A549 (cell line): Measurements from ENCODE around the gene ST3GAL5.

Source experiments
- CTCF ChIP-seq: fragments of >200 bp; sonication (Bioruptor Twin); formaldehyde crosslinking; IDR thresholded peaks from 3 replicates; pipeline ENCODE4 v1.5.1; 2016
- EHMT2 ChIP-seq: fragments of 200-600 bp; sonication (generic); IDR thresholded peaks from 2 replicates; pipeline ENCODE4 v1.6.1; 2016; ENCODE audit warnings: antibody characterized with exemption, low read depth, mild to moderate bottlenecking, moderate library complexity
- ESRRA ChIP-seq: fragments of 150-350 bp; IDR thresholded peaks from 2 replicates; pipeline ENCODE4 v1.6.1; 2014; ENCODE audit warnings: mild to moderate bottlenecking, low read length, borderline replicate concordance
- HMGXB4 ChIP-seq: fragments of 250-450 bp; sonication (Bioruptor Pico); IDR thresholded peaks from 2 replicates; pipeline ENCODE4 v1.5.0; 2021; ENCODE audit warnings: mild to moderate bottlenecking, moderate library complexity, borderline replicate concordance
- JUN ChIP-seq, 2 experiments: fragments of >200 bp; sonication (Bioruptor Twin); formaldehyde crosslinking; IDR thresholded peaks; 2 replicates in 1 of 2; 3 replicates in 1 of 2; pipeline ENCODE4 v1.6.1; 2016 to 2017
- MAX ChIP-seq: IDR thresholded peaks from 2 replicates; pipeline ENCODE4 v1.6.1; 2012
- MYC ChIP-seq: IDR thresholded peaks from 2 replicates; pipeline ENCODE4 v1.6.1; 2012; ENCODE audit warnings: mild to moderate bottlenecking, inconsistent platforms, low read length, improper control_type of control experiment, borderline replicate concordance
- POLR2A ChIP-seq: IDR thresholded peaks from 2 replicates; pipeline ENCODE4 v1.6.1; 2012; ENCODE audit warnings: mild to moderate bottlenecking, low read length
- RAD21 ChIP-seq, 2 experiments: fragments of >200 bp in 1 of 2; sonication (Bioruptor Twin) in 1 of 2; formaldehyde crosslinking in 1 of 2; IDR thresholded peaks in 1 of 2; conservative IDR thresholded peaks in 1 of 2; 2 replicates in 1 of 2; 3 replicates in 1 of 2; pipeline ENCODE4 v1.6.1; 2012 to 2018; ENCODE audit warnings: inconsistent platforms in 1 of 2
- REST ChIP-seq: fragments of 200-600 bp; sonication (generic); IDR thresholded peaks from 2 replicates; pipeline ENCODE4 v1.6.1; 2016; ENCODE audit warnings: antibody characterized with exemption, mild to moderate bottlenecking, moderate library complexity
- SMC3 ChIP-seq: fragments of >200 bp; sonication (Bioruptor Twin); formaldehyde crosslinking; IDR thresholded peaks from 3 replicates; pipeline ENCODE4 v1.6.1; 2018; ENCODE audit warnings: inconsistent platforms
- ZFP36 ChIP-seq: fragments of 450-650 bp; IDR thresholded peaks from 2 replicates; pipeline ENCODE4 v1.6.1; 2014; ENCODE audit warnings: borderline replicate concordance; ENCODE audit not compliant: partially characterized antibody

- TF ChIP-seq SMC3 (no peak), JUN (IDR thresholded peaks at IDR 0.05) (no peak), REST (no peak), MAX (no peak), ZFP36 (no peak), CTCF (no peak), HMGXB4 (CRISPR knock-in tag) (no peak), RAD21 (conservative IDR thresholded peaks at IDR 0.05 in 1 of 2, IDR thresholded peaks at IDR 0.05 in 1 of 2) (no peak), POLR2A (no peak), MYC (no peak), EHMT2 (no peak), ESRRA (no peak)
These were observed 46.5 kb upstream of the ST3GAL5 start for GRCh38 chr2:85935170-85935745.
